H7 (cell line): Measurements from ENCODE around the gene TNNT1. TPM values are rescaled to one million over a fixed set of nuclear protein-coding genes. Genes with fewer than 3 reads are reported as not detected.

Experiments
- DNase-seq: peaks from one replicate; pipeline ENCODE4 v3.0.0; 2012
- H3K27me3 ChIP-seq: 2 replicates; pipeline ENCODE4 v1.6.0; 2011; ENCODE audit warnings: mild to moderate bottlenecking, low read length; ENCODE audit not compliant: control insufficient read depth, insufficient read depth
- H3K36me3 ChIP-seq: replicated peaks from 2 replicates; pipeline ENCODE4 v1.5.1; 2011; ENCODE audit warnings: low read length; ENCODE audit not compliant: control insufficient read depth, insufficient read depth
- H3K4me3 ChIP-seq: 2 replicates; pipeline ENCODE4 v1.5.1; 2011; ENCODE audit warnings: low read depth, mild to moderate bottlenecking, control low read depth, low read length, moderate library complexity; ENCODE audit not compliant: insufficient read depth
- total RNA-seq: library from RNA; depleted of rRNA; stranded (reverse); fragments of >200 nt; shearing (Covaris generic); gene quantifications from 2 replicates; pipeline ENCODE4 v1.2.3, GENCODE V29; 2014; rRNA removed

The TNNT1 gene
- total RNA-seq, 1 experiment from 2014 or later, result 33.8 TPM

- DNase-seq, result peak; percentile 36
- H3K4me3 ChIP-seq, result no peak overlapping the region
Measured at GRCh38 chr19:55088021-55088451, 61.0 kb downstream of the TNNT1 start.

GRCh38 chr19:55087542-55087901 is 61.5 kb downstream of the TNNT1 start:
- Histone ChIP-seq H3K27me3 (peaks cover 46% of the 10 kb centered on the region), H3K4me3 (peak overlapping the region; percentile 62), H3K36me3 (no peaks in the 10 kb centered on the region; the same call in 1 of the 2 replicates)
- peak; percentile 70 for DNase-seq

More at GRCh38 chr19:55088021-55088451, 61.0 kb downstream of the TNNT1 start:
- H3K36me3 ChIP-seq, result no peaks in the 10 kb centered on the region; the same call in 1 of the 2 replicates
- peaks cover 44% of the 10 kb centered on the region for H3K27me3 ChIP-seq

- Histone ChIP-seq H3K36me3 (no peaks in the 10 kb centered on the region; the same call in 1 of the 2 replicates), H3K27me3 (peaks cover 50% of the 10 kb centered on the region), H3K4me3 (peak overlapping the region; percentile 62)
- DNase-seq, result peak; percentile 99
Measured at GRCh38 chr19:55086730-55087541, 62.1 kb downstream of the TNNT1 start.

- peak; percentile 83 for DNase-seq
- Histone ChIP-seq H3K4me3 (peak overlapping the region; percentile 52), H3K27me3 (peaks cover 54% of the 10 kb centered on the region), H3K36me3 (no peaks in the 10 kb centered on the region; the same call in 1 of the 2 replicates)
Measured at GRCh38 chr19:55085923-55086715, 62.9 kb downstream of the TNNT1 start.

GRCh38 chr19:55084416-55084815 is 64.6 kb downstream of the TNNT1 start:
- H3K27me3 ChIP-seq, result peaks cover 60% of the 10 kb centered on the region
- peak; percentile 47 for DNase-seq
- H3K36me3 ChIP-seq, result no peaks in the 10 kb centered on the region

GRCh38 chr19:55083004-55083850 is 65.8 kb downstream of the TNNT1 start:
- Histone ChIP-seq H3K27me3 (peaks cover 66% of the 10 kb centered on the region), H3K36me3 (no peaks in the 10 kb centered on the region), H3K4me3 (0 out of 2 replicates have a peak overlapping the region, but pooled peaks have one; percentile 3)
- DNase-seq, result peak; percentile 85

More at GRCh38 chr19:55084416-55084815, 64.6 kb downstream of the TNNT1 start:
- no peak overlapping the region for H3K4me3 ChIP-seq

Other genes with a start within 250 kb of the TNNT1 start
- 1.8 and 12.6 TPM in 2 replicates for gene NCR1, start 243.1 kb downstream of the TNNT1 start, total RNA-seq
- gene NLRP7, start 201.7 kb downstream of the TNNT1 start, total RNA-seq, result 1.9 and 3.2 TPM in 2 replicates
- gene NLRP2, start 182.8 kb downstream of the TNNT1 start, total RNA-seq, result 1.0 and 1.3 TPM in 2 replicates
- not detected in 2 replicates for gene GP6, start 110.9 kb downstream of the TNNT1 start, total RNA-seq
- 21.2 and 24.4 TPM in 2 replicates for gene RDH13, start 86.1 kb downstream of the TNNT1 start, total RNA-seq
- gene EPS8L1, start 73.3 kb downstream of the TNNT1 start, total RNA-seq, result 20.0 and 22.9 TPM in 2 replicates
- 57.5 and 66.4 TPM in 2 replicates for gene PPP1R12C, start 31.6 kb downstream of the TNNT1 start, total RNA-seq
- 6.5 and 11.6 TPM in 2 replicates for gene TNNI3, start 8.5 kb upstream of the TNNT1 start, total RNA-seq
- gene DNAAF3, start 17.4 kb upstream of the TNNT1 start, total RNA-seq, result 0.15 and 2.2 TPM in 2 replicates
- gene SYT5, start 31.1 kb upstream of the TNNT1 start, total RNA-seq, result 0.26 and 0.31 TPM in 2 replicates
- gene PTPRH, start 60.3 kb upstream of the TNNT1 start, total RNA-seq, result 0.41 and 2.3 TPM in 2 replicates
- 1.2 and 1.7 TPM in 2 replicates for gene TMEM86B, start 79.6 kb upstream of the TNNT1 start, total RNA-seq
- 51.7 and 53.1 TPM in 2 replicates for gene PPP6R1, start 109.8 kb upstream of the TNNT1 start, total RNA-seq
- 54.4 and 92.3 TPM in 2 replicates for gene HSPBP1, start 130.9 kb upstream of the TNNT1 start, total RNA-seq
- gene BRSK1, start 134.8 kb upstream of the TNNT1 start, total RNA-seq, result 20.3 and 31.3 TPM in 2 replicates
- gene TMEM150B, start 176.1 kb upstream of the TNNT1 start, total RNA-seq, result 0.24 TPM in 1 of 2 replicates, not detected in the other
- gene KMT5C, start 190.7 kb upstream of the TNNT1 start, total RNA-seq, result 36.1 and 58.9 TPM in 2 replicates
- gene COX6B2, start 205.5 kb upstream of the TNNT1 start, total RNA-seq, result 0.17 and 0.30 TPM in 2 replicates
- gene GARIN5B, start 214.1 kb upstream of the TNNT1 start, total RNA-seq, result not detected in 2 replicates
- 0.59 and 1.2 TPM in 2 replicates for gene IL11, start 221.3 kb upstream of the TNNT1 start, total RNA-seq
- not detected in 2 replicates for gene TMEM190, start 227.6 kb upstream of the TNNT1 start, total RNA-seq
- gene TMEM238, start 235.1 kb upstream of the TNNT1 start, total RNA-seq, result 1.0 TPM in 1 of 2 replicates, not detected in the other
- gene RPL28, start 236.7 kb upstream of the TNNT1 start, total RNA-seq, result 458 and 505 TPM in 2 replicates